GM18867 (cell line): ENCODE results near the gene GPRIN3.

Source experiments
- ATAC-seq: cut with Tn5 transposase; IDR thresholded peaks from one replicate; pipeline ENCODE4 v1.9.1; 2021; ENCODE audit warnings: mild to moderate bottlenecking, moderate library complexity; ENCODE audit not compliant: unreplicated experiment

GPRIN3 gene

DNA sequence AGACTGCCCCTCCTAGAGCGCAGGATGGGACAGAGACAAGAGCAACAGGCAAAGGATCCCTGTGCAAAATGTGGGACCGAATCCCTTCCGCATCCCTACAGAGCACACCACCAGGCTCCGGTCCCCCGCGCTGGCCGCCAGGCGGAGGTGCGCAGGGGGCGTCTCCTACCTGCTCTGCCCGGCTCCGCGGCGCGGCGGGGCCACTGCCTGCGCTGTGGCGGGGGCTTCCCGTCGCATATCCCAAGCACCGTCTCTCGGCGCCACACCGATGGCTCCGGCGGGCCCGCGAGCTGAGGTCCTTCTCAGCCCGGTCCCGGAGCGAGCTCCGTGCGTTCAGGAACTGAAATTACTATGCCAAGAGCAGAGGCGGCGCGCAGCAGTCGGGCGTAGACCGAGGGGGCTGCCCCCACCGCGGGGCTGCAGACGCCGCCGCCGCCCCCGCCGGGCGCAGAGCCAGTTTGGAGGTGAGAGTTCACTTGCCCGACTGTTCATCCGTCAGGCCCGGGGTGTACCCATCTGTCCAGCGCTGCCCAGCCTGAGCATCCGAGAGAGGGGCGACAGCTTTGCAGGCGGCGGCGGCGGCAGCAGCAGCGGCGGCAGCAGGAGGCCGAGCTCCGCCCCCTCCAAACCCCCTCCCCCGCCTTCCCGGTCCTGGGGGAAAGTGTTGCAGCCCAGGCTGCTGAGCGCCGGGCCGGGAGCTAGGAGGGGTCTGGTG, at the start of gene GPRIN3:
Gene GPRIN3, minus strand, starts transcription at position 355 of the 715 bp plus-strand sequence. CDS start 57,690 bp downstream, outside the sequence.
- peak; percentile 80 for ATAC-seq

GRCh38 chr4:89357340-89357739, 49.7 kb upstream of the GPRIN3 start:
- ATAC-seq = no peak

- no peak for ATAC-seq
Observed at GRCh38 chr4:89356086-89356485, 48.5 kb upstream of the GPRIN3 start.

- ATAC-seq = no peak
Observed at GRCh38 chr4:89353514-89353913, 45.9 kb upstream of the GPRIN3 start.

DNA sequence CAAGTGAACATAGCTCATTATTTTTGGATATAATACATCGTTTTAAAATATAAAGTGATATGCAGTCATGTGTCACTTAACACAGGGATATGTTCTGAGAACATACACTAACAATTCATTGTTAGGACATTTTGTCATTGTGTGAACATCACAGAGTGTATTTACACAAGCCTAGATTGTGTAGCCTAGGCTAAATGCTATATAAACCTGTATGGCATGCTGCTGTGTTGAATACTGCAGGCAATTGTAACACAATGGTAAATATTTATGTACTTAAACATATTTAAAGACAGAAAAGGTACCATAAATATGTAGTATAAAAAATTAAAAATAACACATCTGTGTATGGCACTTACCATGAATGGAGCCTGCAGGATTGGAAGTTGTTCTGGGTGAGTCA, 44.9 kb upstream of the GPRIN3 start:
- no peak for ATAC-seq

DNA sequence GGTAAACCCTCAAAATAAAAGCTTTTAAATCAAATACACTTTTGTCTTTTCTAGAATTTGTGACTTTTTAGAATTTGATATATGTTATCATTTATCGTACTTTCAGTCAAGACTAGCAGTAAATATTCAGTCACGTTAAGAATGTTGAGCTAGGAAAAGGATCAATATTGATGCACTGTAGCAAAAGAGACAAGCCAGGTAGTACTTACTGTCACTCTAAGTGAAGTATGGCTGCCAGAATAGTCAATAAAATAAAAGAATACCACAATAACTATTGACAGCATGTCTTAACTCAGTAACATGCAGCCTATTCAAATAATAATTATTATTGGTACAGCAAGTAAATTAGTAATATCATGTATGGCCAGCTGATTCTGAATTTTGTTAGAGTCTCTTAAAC, 43.6 kb upstream of the GPRIN3 start:
- ATAC-seq = no peak

- no peak for ATAC-seq
Observed at GRCh38 chr4:89347363-89348025, 39.9 kb upstream of the GPRIN3 start.

DNA sequence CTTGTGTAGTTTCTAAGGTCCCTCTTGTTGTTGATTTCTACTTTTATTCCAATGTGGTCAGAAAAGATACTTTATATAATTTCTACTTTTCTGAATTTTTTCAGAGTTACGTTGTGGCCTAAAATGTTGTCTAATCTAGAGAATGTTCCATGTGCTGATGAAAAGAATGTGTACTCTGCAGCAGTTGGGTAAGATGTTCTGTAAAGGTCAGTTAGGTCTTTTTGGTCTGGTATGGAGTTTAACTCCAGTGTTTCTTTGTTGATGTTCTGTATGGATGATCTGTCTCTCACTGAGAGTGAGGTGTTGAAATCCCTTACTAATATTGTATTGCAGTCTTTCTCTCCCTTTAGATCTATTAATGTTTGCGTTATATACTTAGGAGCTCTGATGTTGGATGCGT, 37.0 kb upstream of the GPRIN3 start:
- ATAC-seq = no peak

GRCh38 chr4:89338206-89338605, 30.6 kb upstream of the GPRIN3 start:
- ATAC-seq = no peak

DNA sequence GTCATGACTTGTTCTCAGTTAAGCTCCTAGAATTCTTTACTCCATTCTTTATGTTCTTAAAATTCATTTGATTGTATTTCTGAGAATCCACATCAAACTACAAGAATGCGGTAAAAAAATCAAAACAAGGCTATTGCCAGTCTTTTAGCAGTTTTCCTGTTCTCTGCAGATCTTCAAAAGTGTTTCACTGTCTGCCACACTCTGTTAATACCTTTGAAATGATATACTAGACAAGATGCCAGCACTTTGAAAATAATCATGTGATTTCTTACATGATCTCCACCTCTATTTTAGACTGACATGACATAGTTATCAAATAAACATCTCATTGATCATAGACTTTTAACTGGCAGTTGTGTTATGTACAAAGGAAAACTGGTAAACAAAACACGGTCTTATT, 30.1 kb upstream of the GPRIN3 start:
- ATAC-seq = no peak

DNA sequence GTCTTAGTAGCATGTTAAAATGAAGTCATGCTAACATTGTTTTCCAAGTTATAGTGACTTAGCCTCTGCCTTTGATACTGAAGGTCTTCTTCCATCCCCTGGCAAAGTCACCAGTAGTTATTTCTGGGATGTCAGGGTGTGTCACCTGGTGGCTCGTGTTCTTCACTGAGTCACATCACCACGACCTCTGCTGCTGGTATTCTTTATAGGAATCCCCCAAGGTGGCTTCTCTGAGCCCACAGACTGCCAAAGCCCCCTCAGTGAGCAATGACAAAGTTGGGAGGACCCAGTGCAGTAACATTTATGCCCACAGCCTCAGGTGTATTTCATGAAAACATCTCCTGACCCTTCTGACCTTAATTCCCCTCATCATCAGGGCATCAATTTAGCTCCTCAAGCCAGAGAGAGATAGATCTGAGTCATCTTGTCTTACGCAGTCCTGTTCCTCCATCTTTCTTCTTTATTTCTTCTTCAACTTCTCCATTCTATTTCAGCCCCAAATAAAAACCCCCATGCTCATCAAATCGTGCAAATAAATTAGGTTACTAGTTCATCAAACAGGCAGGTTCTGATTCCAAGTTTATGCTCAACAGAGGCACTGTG, 29.3 kb upstream of the GPRIN3 start:
- no peak for ATAC-seq

- no peak for ATAC-seq
Observed at GRCh38 chr4:89334830-89335229, 27.2 kb upstream of the GPRIN3 start.

DNA sequence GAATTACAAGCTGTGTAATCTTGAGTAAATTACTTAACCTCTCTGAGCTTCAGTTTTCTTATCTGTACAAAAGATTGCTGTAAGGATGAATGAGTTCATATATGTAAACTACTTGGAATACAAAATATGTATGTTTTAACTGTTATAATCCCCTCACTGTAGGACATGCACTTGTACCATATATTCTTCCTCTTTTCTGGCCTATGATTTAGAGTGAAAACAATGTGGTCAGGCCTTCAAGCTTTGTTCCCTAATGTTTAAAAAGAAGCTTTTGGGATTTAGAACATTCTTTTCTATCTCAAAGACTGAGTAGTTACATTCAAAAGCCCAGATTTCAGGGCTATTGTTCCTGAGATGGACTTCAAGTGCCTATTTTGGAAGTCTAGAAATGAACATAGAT, 26.7 kb upstream of the GPRIN3 start:
- ATAC-seq = no peak

DNA sequence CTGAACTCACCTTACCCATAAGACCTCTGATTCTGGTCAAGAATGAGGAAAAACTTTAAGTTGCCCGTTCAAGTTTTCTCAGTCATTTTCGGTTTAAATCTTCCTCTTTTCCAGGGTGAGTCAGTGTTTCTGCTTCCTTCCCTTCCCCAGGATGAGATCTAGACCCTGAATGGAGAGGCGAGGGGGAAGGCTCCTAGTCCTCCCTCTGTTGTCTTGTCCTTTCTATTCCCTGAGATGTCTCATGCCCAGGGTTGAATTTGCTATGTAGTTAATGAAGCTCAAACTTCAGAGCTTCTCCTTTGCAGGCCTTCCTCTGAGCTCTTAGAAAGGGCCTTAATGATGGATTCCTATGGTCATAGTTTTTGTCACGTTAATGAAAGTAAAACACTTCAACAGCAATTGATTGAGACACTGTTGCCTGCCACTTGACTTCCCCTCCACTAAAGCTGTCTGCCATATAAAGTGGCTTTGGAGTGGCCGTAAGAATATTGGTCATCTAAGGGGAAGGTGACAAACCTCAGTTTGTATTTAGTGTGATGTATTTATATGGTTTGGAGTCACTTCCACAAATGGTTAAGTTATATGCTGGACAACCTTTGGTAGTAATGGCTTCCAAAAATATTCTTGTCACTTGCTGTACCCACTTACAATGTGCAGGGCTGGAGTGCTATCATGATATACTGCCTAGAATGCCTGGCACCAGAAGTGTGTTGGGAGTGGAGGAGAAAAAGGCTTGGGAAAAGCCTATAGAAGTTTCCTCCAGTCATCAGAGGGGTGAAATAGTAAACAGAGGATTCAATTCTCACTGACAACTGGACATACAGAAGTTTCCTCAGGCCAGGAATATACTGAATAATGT, 24.3 kb upstream of the GPRIN3 start:
- ATAC-seq = no peak

- no peak for ATAC-seq
Observed at GRCh38 chr4:89331197-89331596, 23.6 kb upstream of the GPRIN3 start.

GRCh38 chr4:89329280-89329679, 21.7 kb upstream of the GPRIN3 start:
- ATAC-seq = no peak

DNA sequence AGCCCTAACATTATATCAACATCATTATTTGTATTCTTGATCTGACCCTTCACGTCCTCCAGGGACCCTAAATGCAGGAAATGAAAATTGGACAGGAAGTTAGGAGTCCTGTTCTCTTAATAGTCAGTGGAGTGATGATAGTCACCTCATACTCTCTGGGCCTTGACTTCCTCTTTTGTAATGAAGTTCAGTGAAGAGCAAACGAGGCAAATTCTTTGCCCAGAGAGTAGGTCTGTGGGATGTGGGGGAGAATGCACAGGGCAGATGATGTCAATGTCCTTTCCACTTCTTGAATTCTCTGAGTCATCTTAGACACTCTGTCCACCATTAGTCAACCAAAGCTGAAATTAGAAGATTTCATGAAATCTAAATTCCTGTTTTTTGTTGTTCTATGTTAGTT, 17.1 kb upstream of the GPRIN3 start:
- ATAC-seq = peak; percentile 94

DNA sequence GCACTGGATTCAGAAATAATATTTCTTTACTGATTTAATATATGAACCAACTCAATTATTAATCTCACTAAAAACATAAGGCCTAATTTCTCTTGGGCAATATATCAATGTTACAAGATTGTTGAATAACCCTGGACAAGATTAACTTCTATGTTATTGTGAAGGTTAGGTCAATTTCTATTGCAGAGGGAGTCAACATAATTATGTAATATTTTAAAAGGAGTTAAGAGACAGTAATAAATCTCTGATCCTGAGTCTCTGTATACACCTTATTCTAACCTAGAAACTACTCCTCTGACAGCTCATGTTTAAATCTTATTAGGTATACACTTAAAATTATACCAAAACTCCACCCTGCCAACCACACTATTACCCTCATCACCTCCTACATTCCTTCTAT, 15.1 kb upstream of the GPRIN3 start:
- ATAC-seq = no peak

- no peak for ATAC-seq
Observed at GRCh38 chr4:89319756-89320155, 12.2 kb upstream of the GPRIN3 start.

GRCh38 chr4:89316931-89317366, 9.3 kb upstream of the GPRIN3 start:
- no peak for ATAC-seq

- ATAC-seq = no peak
Observed at GRCh38 chr4:89316211-89316610, 8.6 kb upstream of the GPRIN3 start.
